Measurements from ENCODE around the gene ZNF773.
A peak's percentile ranks its signal among the peaks of the same experiment; 100 is the strongest.
"Not testable (repeated sequence)": the region's sequence is repeated elsewhere in the genome, so short reads cannot be mapped to it uniquely, and the experiment has no call there.

ZNF773 gene

GRCh38 chr19:57473646-57474045 lies 26.1 kb upstream of the ZNF773 start:
- Histone ChIP-seq H3K4me3 (replicated peaks; ENCODE audit: insufficient read depth, low read length) (no peak overlapping the region), H3K27ac (replicated peaks) (no peak overlapping the region), H3K27me3 (ENCODE audit: insufficient read depth, poor library complexity, severe bottlenecking) (no peaks in the 10 kb centered on the region)
- TF ChIP-seq CTCF (IDR thresholded peaks at IDR 0.05; ENCODE audit: insufficient read depth, low read length) (no peak), POLR2AphosphoS5 (IDR thresholded peaks at IDR 0.05; ENCODE audit: low read depth) (0 out of 2 replicates have a peak, but pooled peaks have one; percentile 17)
- DNase-seq (ENCODE audit: low read depth in 1 of 2, low spot score in 1 of 2): no peak

GRCh38 chr19:57477191-57478008 lies 22.3 kb upstream of the ZNF773 start, which contains the start of gene ZNF772:
TSS of gene ZNF772 (minus strand) at chr19:57477566. CDS start at chr19:57477309, 257 bp downstream.
- DNase-seq (ENCODE audit: low read depth in 1 of 2, low spot score in 1 of 2): peak; percentile 93 to 96
- H3K27me3 ChIP-seq (ENCODE audit: insufficient read depth, poor library complexity, severe bottlenecking): no peaks in the 10 kb centered on the region
- peak within 1 kb of the TSS; percentile 79 for H3K27ac ChIP-seq (replicated peaks)
- TF ChIP-seq POLR2AphosphoS5 (IDR thresholded peaks at IDR 0.05; ENCODE audit: low read depth) (peak; percentile 50), REST (IDR thresholded peaks at IDR 0.05; ENCODE audit: insufficient replicate concordance, low read depth) (peak; percentile 32), SPI1 (IDR thresholded peaks at IDR 0.05; ENCODE audit: borderline replicate concordance, low read depth) (peak; percentile 59; the same call in 1 of the 2 replicates), CTCF (IDR thresholded peaks at IDR 0.05; ENCODE audit: insufficient read depth, low read length) (peak; percentile 33), GABPA (IDR thresholded peaks at IDR 0.05; ENCODE audit: low read depth) (peak; percentile 95)
- H3K4me3 ChIP-seq (replicated peaks; ENCODE audit: insufficient read depth, low read length): peak within 1 kb of the TSS; percentile 68

- TF ChIP-seq POLR2AphosphoS5 (IDR thresholded peaks at IDR 0.05; ENCODE audit: low read depth) (peak; percentile 32; the same call in 1 of the 2 replicates), GABPA (IDR thresholded peaks at IDR 0.05; ENCODE audit: low read depth) (peak; percentile 90), SPI1 (IDR thresholded peaks at IDR 0.05; ENCODE audit: borderline replicate concordance, low read depth) (peak; percentile 21; the same call in 1 of the 2 replicates)
- H3K27ac ChIP-seq (replicated peaks): peak within 1 kb of the TSS; percentile 75
- H3K4me3 ChIP-seq (replicated peaks; ENCODE audit: insufficient read depth, low read length): peak within 1 kb of the TSS; percentile 98
- not testable (repeated sequence) for H3K27me3 ChIP-seq (ENCODE audit: insufficient read depth, poor library complexity, severe bottlenecking)
- DNase-seq (ENCODE audit: low read depth in 1 of 2, low spot score in 1 of 2): peak; percentile 88 to 92
These were observed 12.1 kb upstream of the ZNF773 start, which contains the start of gene ZNF419 for GRCh38 chr19:57487477-57488298. TSS of gene ZNF419 (plus strand) at chr19:57487750. CDS start at chr19:57487951, 201 bp downstream.

GRCh38 chr19:57488299-57488644 lies 11.5 kb upstream of the ZNF773 start:
- DNase-seq (ENCODE audit: low read depth in 1 of 2, low spot score in 1 of 2); H3K27me3 ChIP-seq (ENCODE audit: insufficient read depth, poor library complexity, severe bottlenecking): not testable (repeated sequence)
- Histone ChIP-seq H3K4me3 (replicated peaks; ENCODE audit: insufficient read depth, low read length) (peak overlapping the region; percentile 13; the same call in 1 of the 2 replicates), H3K27ac (replicated peaks) (0 out of 2 replicates have a peak overlapping the region, but pooled peaks have one; percentile 34)

- not testable (repeated sequence) for H3K4me3 ChIP-seq (replicated peaks; ENCODE audit: insufficient read depth, low read length); DNase-seq (ENCODE audit: low read depth in 1 of 2, low spot score in 1 of 2); H3K27ac ChIP-seq (replicated peaks); H3K27me3 ChIP-seq (ENCODE audit: insufficient read depth, poor library complexity, severe bottlenecking)
These were observed 432 bp upstream of the ZNF773 start for GRCh38 chr19:57499332-57499679.

- DNase-seq (ENCODE audit: low read depth in 1 of 2, low spot score in 1 of 2); H3K27me3 ChIP-seq (ENCODE audit: insufficient read depth, poor library complexity, severe bottlenecking); H3K27ac ChIP-seq (replicated peaks): not testable (repeated sequence)
- peak overlapping the region; percentile 25 for H3K4me3 ChIP-seq (replicated peaks; ENCODE audit: insufficient read depth, low read length)
These were observed 662 bp downstream of the ZNF773 start for GRCh38 chr19:57500400-57500799.

Data from HL-60 (cell line).